GM08714 (cell line): ENCODE results near the gene CLMP.
"Not testable (repeated sequence)": the region's sequence is repeated elsewhere in the genome, so short reads cannot be mapped to it uniquely, and the experiment has no call there.

Experiments
- H3K4me3 ChIP-seq: fragments of 200-500 bp; sonication (Bioruptor generic); 2 replicates; pipeline ENCODE4 v1.5.1; 2014; ENCODE audit warnings: mild to moderate bottlenecking, low read length, inconsistent platforms
- ZNF274 ChIP-seq: IDR thresholded peaks from 2 replicates; pipeline ENCODE4 v1.6.1; 2012; ENCODE audit warnings: mild to moderate bottlenecking, low read depth, low read length

The CLMP gene

DNA sequence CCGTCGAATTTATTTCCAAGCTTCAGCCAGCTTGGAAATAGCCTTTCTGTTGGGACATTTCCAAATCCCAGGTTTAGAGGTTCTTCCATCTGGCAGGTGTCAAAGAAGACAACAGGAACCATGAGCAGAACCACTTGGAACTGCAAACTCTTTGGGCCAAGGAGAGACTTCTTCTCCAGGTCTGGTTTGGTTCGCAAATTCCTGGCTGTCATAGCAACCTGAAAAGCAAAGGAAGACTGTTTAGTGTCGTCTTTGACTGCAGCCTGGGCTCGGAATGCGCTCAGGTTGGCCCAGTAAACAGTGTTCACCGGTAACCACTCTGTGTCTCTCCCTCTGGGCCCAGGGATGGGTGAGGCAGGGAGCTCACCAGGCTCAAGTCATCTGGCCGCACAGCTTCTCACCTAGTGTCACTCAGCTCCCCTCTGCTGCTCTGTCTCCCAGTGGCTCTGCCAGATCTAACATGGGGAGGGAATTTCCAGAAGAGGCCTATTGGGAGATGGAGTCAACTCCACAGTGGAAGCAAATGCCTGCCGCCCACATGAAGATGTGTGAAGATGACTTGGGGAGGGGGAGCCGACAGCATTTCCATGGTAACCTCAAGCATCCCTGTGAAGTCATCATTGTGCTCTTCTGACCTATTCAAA is 11.9 kb upstream of the CLMP start:
- TF ChIP-seq ZNF274, result no peak
- H3K4me3 ChIP-seq, result no peak overlapping the region

DNA sequence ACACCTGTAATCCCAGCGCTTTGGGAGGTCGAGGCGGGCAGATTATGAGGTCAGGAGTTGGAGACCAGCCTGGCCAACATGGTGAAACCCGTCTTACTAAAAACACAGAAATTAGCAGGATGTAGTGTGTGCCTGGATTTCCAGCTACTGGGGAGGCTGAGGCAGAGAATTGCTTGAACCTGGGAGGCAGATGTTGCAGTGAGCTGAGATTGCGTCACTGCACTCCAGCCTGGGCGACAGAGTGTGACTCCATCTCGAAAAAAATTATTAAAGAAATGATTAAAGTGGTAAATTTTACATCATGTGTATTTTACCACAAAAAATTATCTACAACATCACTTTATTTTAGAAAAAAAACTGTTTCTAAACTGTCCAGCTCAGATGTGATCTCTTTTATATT is 11.0 kb upstream of the CLMP start:
- not testable (repeated sequence) for H3K4me3 ChIP-seq

GRCh38 chr11:123203934-123204333 is 8.9 kb upstream of the CLMP start:
- H3K4me3 ChIP-seq, result no peak overlapping the region
- no peak for TF ChIP-seq ZNF274

- no peak for TF ChIP-seq ZNF274
- no peak overlapping the region for H3K4me3 ChIP-seq
These were observed 8.4 kb upstream of the CLMP start for GRCh38 chr11:123203471-123203870.

DNA sequence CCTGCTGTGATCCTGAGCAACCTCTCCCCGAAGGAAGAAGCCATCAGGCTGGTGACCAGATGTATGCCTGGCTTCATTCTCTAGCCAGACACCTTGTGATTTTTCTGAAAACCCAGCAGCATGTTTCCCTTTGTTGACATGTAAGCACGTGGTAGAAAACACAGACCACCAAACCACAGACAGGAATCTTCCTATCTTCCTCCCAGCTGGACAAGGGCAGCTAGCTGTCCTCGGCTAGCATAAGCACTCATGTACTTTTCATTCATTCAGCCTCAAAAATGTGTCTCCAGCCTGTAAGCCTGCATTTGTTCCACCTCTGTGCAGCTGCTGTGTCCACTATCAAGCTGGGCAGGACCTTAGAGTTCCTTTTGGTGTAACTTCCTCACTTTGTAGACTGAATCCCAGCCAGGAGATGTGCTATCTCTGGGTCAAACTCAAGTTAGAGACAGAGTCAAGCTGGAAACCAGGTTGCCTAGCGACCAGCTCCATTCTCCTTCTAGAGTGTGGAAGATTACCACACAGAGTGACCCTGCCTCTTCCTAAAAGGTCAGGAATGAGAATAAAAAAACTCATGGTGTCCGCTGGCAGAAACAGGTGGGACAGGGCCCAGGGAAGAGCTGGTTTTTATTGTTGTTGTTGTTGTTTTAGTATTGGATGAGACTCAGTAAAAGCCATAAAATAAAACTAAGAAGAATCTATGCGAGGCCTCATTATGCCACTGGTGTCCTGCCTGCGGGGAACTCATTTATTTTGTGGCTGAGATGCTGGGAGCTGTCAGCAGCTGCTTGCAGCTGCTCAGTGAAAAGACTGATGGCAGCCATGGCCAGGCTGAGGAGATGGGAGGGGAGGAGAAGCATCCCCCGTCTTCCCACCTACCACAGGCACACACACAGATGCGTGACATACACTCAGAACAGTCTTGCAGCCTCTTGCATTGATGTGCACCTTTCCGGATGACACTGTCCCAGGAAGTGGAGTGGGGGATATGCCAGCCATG is 7.4 kb upstream of the CLMP start:
- H3K4me3 ChIP-seq, result no peak overlapping the region
- no peak for TF ChIP-seq ZNF274

DNA sequence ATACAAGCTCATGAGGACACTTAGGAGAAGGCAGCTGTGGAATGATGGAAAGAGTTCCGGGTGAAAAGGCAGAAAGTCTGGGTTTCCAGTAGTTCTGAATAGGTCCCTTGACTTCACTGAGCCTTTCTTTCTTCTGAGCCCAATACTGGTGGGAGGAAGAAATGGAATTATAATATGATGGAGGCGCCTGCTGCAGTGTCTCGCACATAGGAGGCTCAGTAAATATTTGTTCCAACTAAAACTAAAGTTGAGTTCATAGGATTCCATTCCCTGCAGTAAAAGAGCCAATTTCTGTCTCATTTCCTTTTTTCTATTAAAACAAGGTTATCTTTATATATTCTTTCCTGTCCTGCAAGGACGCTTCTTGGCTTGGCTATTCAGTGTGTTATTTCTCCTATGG is 5.2 kb upstream of the CLMP start:
- TF ChIP-seq ZNF274, result no peak
- no peak overlapping the region for H3K4me3 ChIP-seq

GRCh38 chr11:123197711-123198110 is 2.7 kb upstream of the CLMP start:
- H3K4me3 ChIP-seq, result no peak overlapping the region
- TF ChIP-seq ZNF274, result no peak

- TF ChIP-seq ZNF274, result no peak
- H3K4me3 ChIP-seq, result no peak overlapping the region
These were observed 1.1 kb upstream of the CLMP start for GRCh38 chr11:123196060-123196714.

- no peak overlapping the region for H3K4me3 ChIP-seq
- TF ChIP-seq ZNF274, result no peak
These were observed 486 bp downstream of the CLMP start for GRCh38 chr11:123194337-123195187.

DNA sequence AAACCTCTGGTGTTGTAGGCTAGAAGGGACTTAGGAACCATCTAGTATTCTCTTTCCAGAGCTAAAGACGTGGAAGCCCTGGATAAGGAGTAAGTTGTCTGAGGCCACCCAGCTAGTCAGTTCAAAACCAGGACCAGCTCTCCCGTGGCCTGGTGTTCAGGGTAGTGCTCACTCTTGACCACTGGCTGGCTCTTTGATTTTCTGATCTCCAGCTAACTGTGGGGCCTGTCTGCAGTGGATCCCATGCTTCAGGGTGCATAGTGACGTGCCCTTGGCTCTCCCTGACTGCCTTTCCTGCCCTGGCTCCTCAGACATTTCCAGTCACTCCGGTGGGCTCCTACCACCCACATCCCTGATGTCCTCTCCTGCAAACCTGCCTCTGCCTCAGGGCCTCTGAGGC is 1.3 kb downstream of the CLMP start:
- TF ChIP-seq ZNF274, result no peak
- H3K4me3 ChIP-seq, result no peak overlapping the region

- H3K4me3 ChIP-seq, result no peak overlapping the region
- no peak for TF ChIP-seq ZNF274
These were observed 3.1 kb downstream of the CLMP start for GRCh38 chr11:123191939-123192338.

- no peak overlapping the region for H3K4me3 ChIP-seq
- TF ChIP-seq ZNF274, result no peak
These were observed 4.5 kb downstream of the CLMP start for GRCh38 chr11:123190518-123190917.

DNA sequence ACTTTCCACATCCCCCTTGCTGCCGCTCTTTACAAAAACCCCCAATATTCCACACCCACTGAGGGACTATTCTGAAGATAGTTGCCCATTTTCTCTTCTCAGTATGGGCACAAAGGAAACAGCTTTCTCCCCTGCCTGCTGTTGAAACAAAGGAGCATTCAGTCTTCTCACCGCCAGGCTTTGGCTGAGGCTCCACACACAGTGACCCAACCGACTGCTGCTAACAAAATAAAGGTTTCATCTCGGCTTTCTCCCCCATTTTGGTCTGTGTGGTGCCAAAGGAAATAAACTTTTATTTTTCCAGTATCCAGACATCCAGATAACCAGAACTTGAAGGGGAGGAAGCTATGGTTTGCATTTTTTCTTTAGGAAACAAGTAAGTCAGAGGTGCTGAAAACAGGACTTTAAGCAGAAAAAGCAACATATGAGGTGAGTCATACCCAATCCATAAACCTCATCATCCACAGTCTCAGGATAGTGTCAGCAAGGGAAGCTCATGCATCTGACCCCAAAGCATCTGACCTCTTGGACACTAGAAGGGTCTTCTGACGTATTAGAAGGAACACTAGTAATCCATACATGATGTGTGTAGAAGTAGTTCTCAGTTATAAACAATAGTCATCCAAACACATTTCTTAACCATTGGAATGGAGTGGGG is 6.4 kb downstream of the CLMP start:
- no peak for TF ChIP-seq ZNF274
- H3K4me3 ChIP-seq, result no peak overlapping the region
